ENCODE results near the gene TACC2.

DNA sequence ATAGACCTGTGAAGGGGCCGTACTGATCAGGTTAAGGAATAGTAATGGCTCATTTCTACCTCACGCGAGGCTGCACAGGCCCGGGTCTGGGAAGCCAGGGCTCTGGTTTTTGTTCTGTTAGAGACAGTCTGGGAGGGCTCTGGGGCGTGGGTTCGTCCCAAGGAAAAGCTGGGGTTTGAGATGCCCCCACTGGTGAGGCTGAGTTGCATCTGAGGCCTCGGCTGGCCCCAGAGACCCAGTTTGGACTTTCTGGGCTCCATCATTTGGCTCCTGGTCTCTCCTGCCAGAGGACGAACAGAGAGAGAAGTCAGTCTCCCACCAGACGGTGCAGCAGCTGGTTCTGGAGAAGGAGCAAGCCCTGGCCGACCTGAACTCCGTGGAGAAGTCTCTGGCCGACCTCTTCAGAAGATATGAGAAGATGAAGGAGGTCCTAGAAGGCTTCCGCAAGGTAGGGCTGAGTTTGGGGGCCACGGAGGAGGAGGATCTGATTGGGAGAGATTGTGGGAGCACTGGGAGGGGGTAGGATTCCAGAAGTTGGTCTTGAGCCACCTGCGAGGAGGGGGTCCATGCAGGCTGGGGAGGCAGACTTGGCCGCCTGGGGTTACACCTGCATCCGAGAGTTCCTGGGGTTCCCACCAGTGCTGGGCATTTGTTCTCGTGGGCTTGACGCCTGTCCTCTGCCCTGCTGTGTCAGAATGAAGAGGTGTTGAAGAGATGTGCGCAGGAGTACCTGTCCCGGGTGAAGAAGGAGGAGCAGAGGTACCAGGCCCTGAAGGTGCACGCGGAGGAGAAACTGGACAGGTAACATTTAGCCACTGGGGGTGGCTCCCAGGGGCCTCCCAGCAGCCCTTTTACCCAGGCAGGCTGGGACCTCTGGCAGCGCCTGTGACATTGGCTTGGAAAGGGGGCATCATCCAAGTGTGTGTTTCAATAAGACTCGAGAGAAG, 259.7 kb downstream of the TACC2 start:
- TF ChIP-seq EZH2 (IDR thresholded peaks at IDR 0.05; ENCODE audit: insufficient read depth, poor library complexity, severe bottlenecking): no peak
- TF ChIP-seq EZH2phosphoT487 (IDR thresholded peaks at IDR 0.05; ENCODE audit: insufficient read depth, low read depth): no peak
